Measurements from ENCODE around the gene FBN2.

Gene FBN2

GRCh38 chr5:128276537-128277216, 261.4 kb downstream of the FBN2 start:
- no peaks in the 10 kb centered on the region for H3K36me3 ChIP-seq (ENCODE audit: insufficient read depth, low read length)

DNA sequence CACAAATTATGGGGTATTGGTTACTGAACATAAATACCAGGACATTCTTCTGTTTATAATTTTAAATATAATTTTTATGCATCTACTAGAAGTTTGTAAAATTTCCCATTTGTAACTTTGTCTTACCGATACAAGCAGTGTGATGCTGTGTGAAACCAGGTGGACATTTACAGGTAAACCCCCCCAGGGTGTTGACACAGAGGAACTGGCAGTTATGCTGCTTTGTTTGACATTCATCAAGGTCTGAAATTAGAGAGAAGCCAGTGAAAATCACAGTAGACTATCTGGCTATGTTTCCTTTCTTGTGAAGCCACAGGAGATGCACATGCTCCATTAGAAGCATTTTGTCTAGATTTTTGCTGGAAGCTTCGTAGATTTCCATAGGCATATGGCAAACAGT, 263.6 kb downstream of the FBN2 start:
- TF ChIP-seq POLR2AphosphoS5 (IDR thresholded peaks at IDR 0.05; ENCODE audit: borderline replicate concordance, low read depth, low read length) (no peak), EZH2 (IDR thresholded peaks at IDR 0.05) (no peak), FOXP2 (optimal IDR thresholded peaks at IDR 0.05; ENCODE audit: control extremely low read depth, extremely low read length, insufficient read depth) (no peak)
- DNase-seq (ENCODE audit: low read depth, low spot score) = no peak
- Histone ChIP-seq H3K36me3 (ENCODE audit: insufficient read depth, low read length) (no peaks in the 10 kb centered on the region), H3K27ac (no peak overlapping the region), H3K9ac (ENCODE audit: insufficient read length) (no peak overlapping the region), H3K9me3 (ENCODE audit: low read depth, low read length) (no peaks in the 10 kb centered on the region), H3K4me3 (no peak overlapping the region)

More at GRCh38 chr5:128276537-128277216, 261.4 kb downstream of the FBN2 start:
- Histone ChIP-seq H3K9ac (ENCODE audit: insufficient read length) (no peak overlapping the region), H3K9me3 (ENCODE audit: low read depth, low read length) (no peaks in the 10 kb centered on the region), H3K27ac (no peak overlapping the region), H3K4me3 (no peak overlapping the region)
- TF ChIP-seq FOXP2 (optimal IDR thresholded peaks at IDR 0.05; ENCODE audit: control extremely low read depth, extremely low read length, insufficient read depth) (no peak), POLR2AphosphoS5 (IDR thresholded peaks at IDR 0.05; ENCODE audit: borderline replicate concordance, low read depth, low read length) (no peak), EZH2 (IDR thresholded peaks at IDR 0.05) (no peak)
- DNase-seq (ENCODE audit: low read depth, low spot score) = no peak

GRCh38 chr5:128273736-128274135, 264.3 kb downstream of the FBN2 start:
- DNase-seq (ENCODE audit: low read depth, low spot score) = no peak
- Histone ChIP-seq H3K4me3 (no peak overlapping the region), H3K9me3 (ENCODE audit: low read depth, low read length) (no peaks in the 10 kb centered on the region), H3K9ac (ENCODE audit: insufficient read length) (no peak overlapping the region), H3K27ac (no peak overlapping the region), H3K36me3 (ENCODE audit: insufficient read depth, low read length) (no peaks in the 10 kb centered on the region)
- no peak for TF ChIP-seq EZH2 (IDR thresholded peaks at IDR 0.05)
- TF ChIP-seq FOXP2 (optimal IDR thresholded peaks at IDR 0.05; ENCODE audit: control extremely low read depth, extremely low read length, insufficient read depth) = no peak
- TF ChIP-seq POLR2AphosphoS5 (IDR thresholded peaks at IDR 0.05; ENCODE audit: borderline replicate concordance, low read depth, low read length) = no peak

GRCh38 chr5:128271859-128272464, 266.1 kb downstream of the FBN2 start:
- TF ChIP-seq POLR2AphosphoS5 (IDR thresholded peaks at IDR 0.05; ENCODE audit: borderline replicate concordance, low read depth, low read length) (no peak), FOXP2 (optimal IDR thresholded peaks at IDR 0.05; ENCODE audit: control extremely low read depth, extremely low read length, insufficient read depth) (no peak), EZH2 (IDR thresholded peaks at IDR 0.05) (no peak)
- Histone ChIP-seq H3K9me3 (ENCODE audit: low read depth, low read length) (no peaks in the 10 kb centered on the region), H3K27ac (no peak overlapping the region), H3K4me3 (no peak overlapping the region), H3K36me3 (ENCODE audit: insufficient read depth, low read length) (no peaks in the 10 kb centered on the region), H3K9ac (ENCODE audit: insufficient read length) (no peak overlapping the region)
- DNase-seq (ENCODE audit: low read depth, low spot score) = no peak

DNA sequence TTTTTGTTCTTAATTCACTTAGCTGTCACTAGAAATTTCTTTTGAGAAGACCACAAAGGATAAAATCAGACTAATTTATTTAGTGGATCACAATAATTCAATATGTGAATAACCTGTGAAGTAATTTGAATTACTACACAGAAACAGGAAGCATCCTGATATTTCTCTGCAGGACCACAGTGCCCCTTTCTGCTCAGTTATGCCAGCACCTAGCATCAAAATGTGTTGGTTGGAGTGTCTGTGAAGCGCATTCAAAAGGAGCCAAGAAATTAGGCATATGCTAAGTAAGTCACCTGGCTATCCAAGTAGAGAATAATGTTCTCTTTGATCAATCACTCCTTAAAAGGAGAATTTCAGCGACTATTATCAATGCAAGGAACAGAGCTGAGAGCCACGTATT, 267.0 kb downstream of the FBN2 start:
- Histone ChIP-seq H3K4me3 (no peak overlapping the region), H3K27ac (no peak overlapping the region), H3K9me3 (ENCODE audit: low read depth, low read length) (no peaks in the 10 kb centered on the region), H3K36me3 (ENCODE audit: insufficient read depth, low read length) (no peaks in the 10 kb centered on the region), H3K9ac (ENCODE audit: insufficient read length) (no peak overlapping the region)
- TF ChIP-seq POLR2AphosphoS5 (IDR thresholded peaks at IDR 0.05; ENCODE audit: borderline replicate concordance, low read depth, low read length) (no peak), FOXP2 (optimal IDR thresholded peaks at IDR 0.05; ENCODE audit: control extremely low read depth, extremely low read length, insufficient read depth) (no peak), EZH2 (IDR thresholded peaks at IDR 0.05) (no peak)
- DNase-seq (ENCODE audit: low read depth, low spot score) = no peak

- TF ChIP-seq EZH2 (IDR thresholded peaks at IDR 0.05) (no peak), FOXP2 (optimal IDR thresholded peaks at IDR 0.05; ENCODE audit: control extremely low read depth, extremely low read length, insufficient read depth) (no peak), POLR2AphosphoS5 (IDR thresholded peaks at IDR 0.05; ENCODE audit: borderline replicate concordance, low read depth, low read length) (no peak)
- H3K9ac ChIP-seq (ENCODE audit: insufficient read length) = no peak overlapping the region
- no peak overlapping the region; the same call in 1 of the 2 replicates for H3K27ac ChIP-seq
- H3K36me3 ChIP-seq (ENCODE audit: insufficient read depth, low read length) = no peaks in the 10 kb centered on the region
- H3K4me3 ChIP-seq = peak overlapping the region; percentile 27
- no peaks in the 10 kb centered on the region for H3K9me3 ChIP-seq (ENCODE audit: low read depth, low read length)
- DNase-seq (ENCODE audit: low read depth, low spot score) = no peak
Observed at GRCh38 chr5:128264564-128265360, 273.3 kb downstream of the FBN2 start.

DNA sequence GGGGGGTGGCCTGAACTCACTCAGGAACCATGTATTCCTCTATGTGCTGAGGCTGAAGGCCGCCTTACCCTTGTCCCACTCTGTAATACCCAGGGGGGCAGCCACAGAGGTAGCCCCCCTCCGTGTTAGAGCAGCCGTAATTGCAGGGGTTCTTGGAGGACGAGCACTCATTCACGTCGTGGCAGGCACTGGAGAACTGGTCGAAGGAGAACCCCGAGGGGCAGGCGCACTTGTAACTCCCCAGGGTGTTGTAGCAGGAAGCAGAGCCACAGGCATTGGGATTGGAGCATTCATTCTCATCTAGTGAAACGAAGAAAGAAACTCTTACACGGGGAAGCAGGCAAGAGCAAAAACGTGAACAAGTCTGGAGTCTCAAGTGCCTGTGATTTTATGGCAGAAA, 274.7 kb downstream of the FBN2 start:
- Histone ChIP-seq H3K9me3 (ENCODE audit: low read depth, low read length) (no peaks in the 10 kb centered on the region), H3K9ac (ENCODE audit: insufficient read length) (no peak overlapping the region), H3K4me3 (peak overlapping the region; percentile 68), H3K36me3 (ENCODE audit: insufficient read depth, low read length) (no peaks in the 10 kb centered on the region), H3K27ac (peak overlapping the region; percentile 52; the same call in 1 of the 2 replicates)
- TF ChIP-seq POLR2AphosphoS5 (IDR thresholded peaks at IDR 0.05; ENCODE audit: borderline replicate concordance, low read depth, low read length) = no peak
- TF ChIP-seq FOXP2 (optimal IDR thresholded peaks at IDR 0.05; ENCODE audit: control extremely low read depth, extremely low read length, insufficient read depth) = no peak
- no peak for TF ChIP-seq EZH2 (IDR thresholded peaks at IDR 0.05)
- no peak for DNase-seq (ENCODE audit: low read depth, low spot score)

GRCh38 chr5:128262911-128263310, 275.1 kb downstream of the FBN2 start:
- TF ChIP-seq FOXP2 (optimal IDR thresholded peaks at IDR 0.05; ENCODE audit: control extremely low read depth, extremely low read length, insufficient read depth) (no peak), EZH2 (IDR thresholded peaks at IDR 0.05) (no peak), POLR2AphosphoS5 (IDR thresholded peaks at IDR 0.05; ENCODE audit: borderline replicate concordance, low read depth, low read length) (no peak)
- Histone ChIP-seq H3K36me3 (ENCODE audit: insufficient read depth, low read length) (no peaks in the 10 kb centered on the region), H3K9me3 (ENCODE audit: low read depth, low read length) (no peaks in the 10 kb centered on the region), H3K27ac (no peak overlapping the region; the same call in 1 of the 2 replicates), H3K9ac (ENCODE audit: insufficient read length) (no peak overlapping the region), H3K4me3 (peak overlapping the region; percentile 68)
- no peak for DNase-seq (ENCODE audit: low read depth, low spot score)
